Measurements from ENCODE around the gene KICS2. TPM values are rescaled to one million over a fixed set of nuclear protein-coding genes. Genes with fewer than 3 reads are reported as not detected.

Gene KICS2
- total RNA-seq, 2 donors from 2014 or later = 9.9 to 14.2 TPM

DNA sequence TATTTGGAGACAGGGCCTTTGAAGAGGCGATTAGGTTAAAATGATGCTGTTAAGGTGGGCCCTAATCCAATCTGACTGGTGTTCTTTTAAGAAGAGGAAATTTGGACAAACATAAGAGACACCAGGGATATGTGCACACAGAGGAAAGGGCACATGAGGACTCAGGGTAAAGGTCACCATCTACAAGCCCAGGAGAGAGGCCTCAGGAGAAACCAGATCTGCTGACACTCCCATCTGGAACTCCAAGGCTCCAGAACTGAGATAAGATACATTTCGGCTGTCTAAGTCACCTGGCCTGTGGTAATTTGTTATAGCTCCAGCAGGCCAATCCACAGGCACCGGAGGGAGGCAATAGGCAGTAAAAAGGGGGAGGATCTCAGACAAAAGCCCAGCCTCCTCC lies 48.6 kb downstream of the KICS2 start:
- Mint-ChIP-seq H3K36me3 (ENCODE audit: low read depth) (no peaks in the 10 kb centered on the region), H3K4me1 (peaks cover 4% of the 10 kb centered on the region), H3K9me3 (no peaks in the 10 kb centered on the region), H3K27me3 (no peaks in the 10 kb centered on the region), H3K27ac (peak overlapping the region; percentile 47), H3K4me3 (no peak overlapping the region)
- no peak for ATAC-seq (replicated peaks)

Other genes with a start within 250 kb of the KICS2 start
- not detected for gene C12orf56, start 168.5 kb upstream of the KICS2 start, total RNA-seq
- gene XPOT, start 182.1 kb upstream of the KICS2 start, total RNA-seq = 100 to 1,000 TPM in 1 of 2 donors, 10 to 100 TPM in 1; 72.7 to 131 TPM
- gene TBK1, start 229.8 kb upstream of the KICS2 start, total RNA-seq = 10 to 100 TPM; 36.7 to 37.1 TPM